ENCODE data around the gene HOXB8.

Gene HOXB8

GRCh38 chr17:48615047-48615962, at the start of gene HOXB8:
Gene HOXB8, minus strand, starts transcription at chr17:48615292. Its CDS starts 588 bp downstream, at chr17:48614704.
- DNase-seq: no peak

- DNase-seq: no peak
These were observed 48.2 kb upstream of the HOXB8 start for GRCh38 chr17:48663134-48663924.

- no peak for DNase-seq
These were observed 40.8 kb upstream of the HOXB8 start for GRCh38 chr17:48655913-48656312.

GRCh38 chr17:48649741-48650140, 34.6 kb upstream of the HOXB8 start:
- DNase-seq: no peak

- DNase-seq: no peak
These were observed 32.8 kb upstream of the HOXB8 start for GRCh38 chr17:48647963-48648245.

GRCh38 chr17:48647103-48647962, 32.2 kb upstream of the HOXB8 start:
- DNase-seq: no peak

GRCh38 chr17:48646183-48647102, 31.4 kb upstream of the HOXB8 start:
- peak in 1 of 2 experiments; percentile 21 for DNase-seq

- no peak for DNase-seq
These were observed 30.6 kb upstream of the HOXB8 start for GRCh38 chr17:48645639-48646182.

GRCh38 chr17:48644910-48645557, 29.9 kb upstream of the HOXB8 start:
- no peak for DNase-seq

- no peak for DNase-seq
These were observed 29.1 kb upstream of the HOXB8 start for GRCh38 chr17:48644159-48644558.

GRCh38 chr17:48643697-48644012, 28.6 kb upstream of the HOXB8 start:
- DNase-seq: no peak

GRCh38 chr17:48642843-48643696, 28.0 kb upstream of the HOXB8 start:
- DNase-seq: no peak

- DNase-seq: no peak
These were observed 27.2 kb upstream of the HOXB8 start for GRCh38 chr17:48642059-48642842.

GRCh38 chr17:48641541-48642058, 26.5 kb upstream of the HOXB8 start:
- no peak for DNase-seq

GRCh38 chr17:48640858-48641180, 25.7 kb upstream of the HOXB8 start:
- DNase-seq: no peak

GRCh38 chr17:48639982-48640857, 25.1 kb upstream of the HOXB8 start:
- DNase-seq: no peak

GRCh38 chr17:48639136-48639535, 24.0 kb upstream of the HOXB8 start:
- no peak for DNase-seq
